ENCODE data around the gene CMTM8.
"Not testable (repeated sequence)": the region's sequence is repeated elsewhere in the genome, so short reads cannot be mapped to it uniquely, and the experiment has no call there.

The CMTM8 gene

DNA sequence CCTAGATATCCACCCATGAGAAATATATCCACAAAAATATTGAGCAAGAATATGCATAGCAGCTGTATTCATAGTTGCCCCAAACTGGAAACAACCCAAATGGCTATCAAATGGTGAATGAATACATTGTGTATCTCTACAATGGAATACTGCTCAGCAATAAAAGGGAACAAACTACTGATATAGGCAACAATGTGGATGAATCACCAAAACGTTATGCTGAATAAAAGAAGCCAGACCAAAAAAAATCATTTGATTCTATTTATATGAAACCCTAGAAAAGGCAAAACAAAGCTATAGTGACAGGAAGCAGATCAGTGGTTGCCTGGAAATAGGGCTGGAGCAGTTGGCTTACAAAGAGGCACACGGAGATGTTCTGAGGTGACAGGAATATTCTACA, 137.6 kb downstream of the CMTM8 start:
- no peak for DNase-seq (ENCODE audit: low read depth in 2 of 2)

DNA sequence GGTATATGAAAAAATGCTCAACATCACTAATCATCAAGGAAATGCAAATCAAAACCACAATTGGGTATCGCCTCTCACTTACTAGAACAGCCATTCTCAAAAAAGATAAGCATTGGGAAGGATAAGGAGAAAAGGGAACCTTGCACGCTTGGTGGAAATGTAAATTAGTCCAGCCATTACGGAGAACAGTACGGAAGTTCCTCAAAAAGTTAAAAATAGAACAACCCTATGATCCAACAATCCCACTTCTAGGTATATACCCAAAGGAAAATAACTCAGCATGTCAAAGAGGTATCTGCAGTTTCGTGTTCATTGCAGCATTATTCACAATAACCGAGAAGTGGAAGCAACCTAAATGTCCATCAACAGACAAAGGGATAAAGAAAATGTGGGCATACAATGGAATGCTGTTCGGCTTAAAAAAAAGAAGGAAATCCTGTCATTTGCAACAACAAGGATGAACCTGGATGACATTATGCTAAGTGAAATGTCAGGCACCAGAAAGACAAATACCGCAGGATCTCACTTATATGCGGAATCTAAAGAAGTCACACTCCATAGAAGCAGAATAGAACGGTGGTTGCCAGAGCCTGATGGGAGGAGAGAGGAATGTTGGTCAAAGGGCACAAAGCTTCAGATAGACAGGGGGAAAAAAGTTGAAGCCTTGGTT, 141.5 kb downstream of the CMTM8 start:
- no peak for DNase-seq (ENCODE audit: low read depth in 2 of 2)

DNA sequence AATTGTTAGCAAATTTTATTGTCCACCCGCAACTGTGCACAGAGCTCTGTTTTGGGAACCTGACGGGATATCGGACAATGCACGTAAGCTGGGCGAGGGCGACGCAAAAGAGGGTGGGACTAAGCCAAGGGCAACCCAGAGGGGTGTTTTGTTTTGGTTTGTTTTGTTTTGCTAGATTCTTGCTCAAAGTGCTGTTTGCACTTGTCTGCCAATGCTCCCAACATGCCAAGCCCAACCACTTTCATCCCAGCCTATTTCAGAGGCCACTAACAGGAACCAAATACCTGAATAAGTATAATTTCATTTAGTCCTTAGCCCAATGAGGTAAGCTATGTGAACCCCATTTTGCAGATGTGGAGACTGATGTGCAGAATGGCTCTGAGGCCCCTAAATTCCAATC, 143.4 kb downstream of the CMTM8 start:
- no peak for DNase-seq (ENCODE audit: low read depth in 2 of 2)

DNA sequence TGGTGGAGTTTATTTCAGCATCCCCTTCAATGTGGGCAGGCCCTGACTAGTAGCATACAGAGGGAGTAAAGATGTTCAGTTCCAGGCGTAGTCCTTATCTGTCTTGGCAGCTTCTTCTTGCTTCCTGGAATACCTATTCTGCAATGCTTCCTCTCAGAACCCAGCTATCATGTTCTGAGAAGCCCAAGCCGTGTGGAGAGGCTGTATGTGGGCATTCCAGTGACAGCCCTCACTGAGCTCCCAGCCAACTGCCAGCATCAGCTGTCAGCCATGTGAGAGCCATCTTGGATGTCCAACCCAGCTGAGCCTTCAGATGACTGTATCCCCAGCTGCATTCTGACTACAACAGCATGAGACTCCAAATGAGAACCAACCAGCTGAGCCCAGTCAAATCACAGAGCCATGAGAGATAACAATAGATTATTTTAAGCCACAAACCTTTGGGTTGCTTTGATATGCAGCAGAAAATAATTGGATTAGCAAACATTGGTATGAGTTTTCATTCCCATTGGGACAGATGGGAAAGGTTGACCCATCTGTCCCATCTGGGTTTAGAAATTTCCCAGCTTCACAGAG, 144.7 kb downstream of the CMTM8 start:
- DNase-seq (ENCODE audit: low read depth in 2 of 2), result no peak

DNA sequence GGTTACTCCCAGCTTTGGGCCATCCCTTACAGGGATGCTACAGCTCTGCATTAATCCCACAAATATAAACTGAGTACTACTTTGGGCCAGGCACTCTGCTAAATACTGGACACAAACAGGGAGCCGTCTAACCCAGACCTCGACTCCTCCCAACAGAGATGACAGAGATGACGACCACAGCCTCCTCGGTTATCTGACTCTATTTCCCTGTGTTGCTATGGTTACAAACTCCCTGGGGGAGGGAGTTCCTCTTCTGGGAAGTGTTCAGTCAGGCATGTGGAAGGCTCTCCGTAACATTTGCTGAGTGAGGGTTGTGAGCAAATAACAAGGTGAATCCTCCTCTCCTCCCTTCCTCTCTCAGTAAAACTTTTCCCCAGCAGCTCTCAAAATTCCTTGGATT, 146.5 kb downstream of the CMTM8 start:
- no peak for DNase-seq (ENCODE audit: low read depth in 2 of 2)

DNA sequence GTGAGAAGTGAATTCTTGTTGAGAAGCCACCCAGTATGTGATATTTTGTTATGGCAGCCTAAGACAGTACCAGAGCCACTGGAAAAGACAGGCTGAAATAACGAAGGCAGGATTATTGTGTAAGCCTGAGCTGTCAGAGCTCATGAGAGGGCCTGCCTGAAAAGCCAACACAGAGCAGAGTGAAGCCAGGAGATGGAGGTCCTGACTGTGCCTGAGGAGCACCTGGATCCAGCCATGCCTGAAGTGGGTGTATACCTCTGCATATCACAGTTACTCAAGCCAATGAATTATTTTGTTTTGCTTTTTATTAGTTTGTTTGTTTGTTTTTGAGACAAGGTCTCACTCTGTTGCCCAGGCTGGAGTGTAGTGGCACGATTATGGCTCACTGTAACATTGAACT, 149.0 kb downstream of the CMTM8 start:
- DNase-seq (ENCODE audit: low read depth in 2 of 2), result no peak

DNA sequence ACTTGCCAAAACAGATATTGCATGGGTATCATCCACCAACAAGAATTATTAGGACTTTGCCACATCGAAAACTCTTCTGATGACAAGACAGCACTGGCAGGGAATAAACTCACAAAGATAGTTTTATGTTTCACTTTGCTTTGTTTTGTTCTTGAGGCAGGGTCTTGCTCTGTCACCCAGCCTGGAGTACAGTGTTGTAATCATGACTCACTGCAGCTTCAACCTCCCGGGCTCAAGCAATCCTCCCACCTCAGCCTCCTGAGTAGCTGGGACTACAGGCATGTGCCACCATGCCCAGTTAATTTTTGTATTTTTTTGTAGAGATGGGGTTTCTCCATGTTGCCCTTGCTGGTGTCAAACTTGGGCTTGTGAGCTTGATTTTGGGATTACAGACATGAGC, 151.1 kb downstream of the CMTM8 start:
- DNase-seq (ENCODE audit: low read depth in 2 of 2), result not testable (repeated sequence)

DNA sequence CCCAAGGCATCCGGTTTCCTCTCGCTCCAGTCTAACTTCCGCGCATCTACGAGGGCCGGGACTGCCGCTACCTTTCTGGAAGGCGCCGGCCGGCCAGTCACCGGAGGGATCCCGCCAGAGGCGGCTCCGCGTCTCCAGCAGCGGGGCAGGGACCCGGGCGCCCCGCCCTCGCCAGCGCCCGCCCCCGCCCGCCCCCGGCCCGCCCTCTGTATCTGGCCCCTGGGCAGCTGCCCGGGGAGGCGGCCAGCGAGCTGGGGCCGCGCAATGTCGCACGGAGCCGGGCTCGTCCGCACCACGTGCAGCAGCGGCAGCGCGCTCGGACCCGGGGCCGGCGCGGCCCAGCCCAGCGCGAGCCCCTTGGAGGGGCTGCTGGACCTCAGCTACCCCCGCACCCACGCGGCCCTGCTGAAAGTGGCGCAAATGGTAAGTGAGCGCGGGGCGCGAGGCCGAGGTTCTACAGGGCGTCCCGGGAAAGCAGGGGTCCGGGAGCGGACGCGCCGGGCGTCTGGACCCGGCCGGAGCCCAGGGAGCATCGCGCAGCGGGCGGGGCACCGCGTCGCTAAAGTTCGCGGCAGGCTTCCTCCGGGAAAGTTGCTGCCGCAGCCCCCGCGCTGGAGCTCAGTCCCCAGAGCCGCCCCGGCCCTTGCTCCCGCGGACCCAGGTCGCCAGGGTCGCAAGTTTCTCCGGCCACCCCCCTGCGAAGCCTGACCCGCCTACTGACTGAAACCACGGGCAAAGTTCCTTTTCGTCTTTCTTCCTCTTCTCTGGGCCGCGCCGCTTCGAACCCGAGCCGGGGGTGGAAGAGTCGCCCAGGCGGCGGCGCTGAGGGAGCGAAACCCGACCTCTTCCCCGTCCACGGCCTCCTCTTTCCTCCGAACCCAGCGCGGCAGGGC, 153.4 kb downstream of the CMTM8 start, which contains the start of gene CMTM7:
TSS of gene CMTM7 (plus strand) at position 211 of the 893 bp plus-strand sequence. CDS start at position 265, 54 bp downstream.
- DNase-seq (ENCODE audit: low read depth in 2 of 2), result no peak

DNA sequence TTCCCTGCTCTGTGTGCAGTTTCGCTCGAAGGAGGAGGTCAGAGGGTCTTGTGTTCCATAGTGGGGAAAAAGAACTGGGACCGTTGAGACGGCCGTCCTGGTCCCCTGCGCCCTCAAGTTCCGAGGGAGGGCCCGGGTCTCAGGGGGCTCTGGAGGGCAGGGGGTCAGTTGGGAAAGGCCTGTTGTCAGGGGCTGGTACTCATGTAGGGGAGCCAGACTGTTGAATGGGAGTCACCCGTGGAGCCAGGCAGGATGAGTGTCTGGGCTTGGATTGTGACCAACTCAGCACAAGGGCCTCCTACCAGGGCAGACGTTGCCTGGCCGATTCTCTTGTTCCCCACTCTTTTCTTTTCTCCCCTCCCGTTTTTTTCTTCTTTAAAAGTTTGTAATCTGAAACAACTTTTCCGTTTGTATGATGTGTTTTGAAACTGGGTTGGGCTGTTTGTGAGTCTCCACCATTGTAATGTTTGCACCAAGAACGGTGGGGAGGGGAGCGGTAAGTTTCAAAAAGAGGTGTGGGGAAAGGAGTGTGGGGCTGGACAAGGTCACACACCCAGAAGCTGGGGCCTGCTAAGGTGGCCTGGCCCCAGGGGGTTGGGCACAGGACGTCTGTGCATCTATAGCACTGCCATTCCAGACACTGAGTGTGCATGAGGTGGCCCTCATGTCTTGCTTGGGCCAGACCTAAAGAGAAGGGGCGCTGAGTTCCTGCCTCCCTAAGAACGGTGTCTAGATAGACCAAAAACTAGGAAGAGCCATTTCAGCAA, 154.2 kb downstream of the CMTM8 start:
- DNase-seq (ENCODE audit: low read depth in 2 of 2), result no peak

DNA sequence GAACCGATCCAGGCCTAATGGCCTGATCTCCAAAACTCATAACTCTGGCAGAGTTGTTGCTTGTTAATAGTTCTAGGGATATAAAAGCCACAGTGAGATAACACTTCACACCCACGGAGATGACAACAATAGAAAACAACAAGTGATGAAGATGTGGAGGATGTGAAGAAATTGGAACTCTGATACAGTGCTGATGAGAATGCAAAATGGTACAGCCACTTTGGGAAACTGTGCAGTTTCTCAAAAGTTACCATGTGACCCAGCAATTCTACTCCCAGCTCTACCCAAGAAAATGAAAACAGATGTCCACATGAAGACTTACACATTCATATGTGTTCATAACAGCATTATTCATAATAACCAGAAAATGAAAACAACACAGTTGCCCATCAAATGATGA, 157.0 kb downstream of the CMTM8 start:
- DNase-seq (ENCODE audit: low read depth in 2 of 2), result no peak

DNA sequence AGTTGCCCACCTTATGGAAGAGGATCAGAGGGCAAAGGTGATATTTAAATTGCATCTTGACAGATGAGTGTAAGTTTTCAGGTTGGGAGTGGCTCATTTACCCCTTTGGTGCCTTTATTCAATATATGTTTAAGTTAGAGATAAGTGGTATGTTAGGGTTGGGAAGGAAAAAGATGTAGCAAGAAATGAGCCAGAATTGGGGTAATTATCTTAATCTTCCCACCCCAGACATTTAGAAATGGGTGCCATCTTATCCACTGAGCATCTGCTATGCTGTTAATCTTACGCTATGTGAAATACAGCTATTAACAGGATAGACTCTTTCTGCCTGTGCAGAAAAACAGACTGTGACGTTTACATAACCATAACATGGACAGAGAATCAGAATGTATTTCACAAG, 159.5 kb downstream of the CMTM8 start:
- no peak for DNase-seq (ENCODE audit: low read depth in 2 of 2)

DNA sequence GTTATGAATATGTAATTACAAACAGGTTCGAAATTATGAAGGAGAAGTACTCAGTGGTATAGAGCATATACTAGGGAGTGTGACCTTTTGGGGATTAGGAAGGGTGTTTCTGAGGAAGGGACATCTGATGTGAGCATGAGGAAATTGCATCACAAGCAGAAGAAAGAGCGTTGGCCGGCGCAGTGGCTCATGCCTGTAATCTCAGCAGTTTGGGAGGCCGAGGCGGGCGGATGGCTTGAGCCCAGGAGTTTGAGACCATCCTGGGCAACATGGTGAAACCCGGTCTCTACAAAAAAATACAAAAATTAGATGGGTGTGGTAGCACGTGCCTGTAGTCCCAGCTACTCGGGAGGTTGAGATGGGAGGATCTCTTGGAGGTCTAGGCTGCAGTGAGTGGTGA, 160.1 kb downstream of the CMTM8 start:
- no peak for DNase-seq (ENCODE audit: low read depth in 2 of 2)

DNA sequence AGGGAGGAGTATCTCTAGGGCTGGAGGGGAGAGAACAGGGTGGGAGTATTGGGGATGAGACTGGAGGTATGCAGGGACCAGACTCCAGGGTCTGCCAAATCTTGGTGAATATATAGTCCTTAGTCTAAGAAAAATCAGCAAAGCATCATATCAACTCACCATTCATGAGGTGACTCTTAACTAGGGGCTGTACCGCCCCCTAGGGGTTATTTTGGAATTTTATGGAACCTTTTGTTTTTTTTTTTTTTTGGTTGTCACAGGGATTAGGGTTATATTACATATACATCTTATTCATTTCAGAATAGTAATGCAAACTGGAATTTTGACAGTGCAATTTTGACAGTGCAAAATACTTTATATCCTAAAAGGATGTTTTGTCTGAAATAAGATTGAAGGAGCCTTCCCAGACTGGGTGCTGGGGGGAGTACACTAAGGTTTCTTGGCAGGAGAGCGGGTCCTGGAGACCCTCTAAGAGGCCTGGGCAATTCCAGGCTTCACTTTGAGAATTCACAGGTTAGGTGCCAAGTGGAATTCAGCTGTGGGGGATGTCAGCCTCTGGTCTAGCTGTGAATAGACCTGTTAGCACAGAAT, 160.6 kb downstream of the CMTM8 start:
- no peak for DNase-seq (ENCODE audit: low read depth in 2 of 2)

DNA sequence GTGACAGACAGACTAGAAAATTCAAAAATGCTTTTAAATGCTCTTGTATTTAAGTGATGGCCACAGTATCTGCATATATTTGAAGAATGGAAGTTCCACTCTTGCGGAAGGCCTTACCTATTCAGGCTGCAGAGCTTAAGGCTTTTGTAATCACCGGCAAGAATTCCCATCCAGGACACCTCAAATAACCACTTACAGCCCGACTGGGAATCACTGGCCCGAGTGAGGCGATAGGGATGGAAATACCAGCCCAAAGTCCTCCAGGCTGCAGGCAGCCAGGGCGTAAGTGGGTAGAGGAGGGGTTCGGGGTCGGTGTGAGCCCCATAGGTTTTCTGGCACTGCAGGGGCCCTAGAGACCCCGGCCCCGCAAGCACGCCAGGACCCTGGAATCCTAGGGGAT, 162.6 kb downstream of the CMTM8 start:
- DNase-seq (ENCODE audit: low read depth in 2 of 2), result no peak

DNA sequence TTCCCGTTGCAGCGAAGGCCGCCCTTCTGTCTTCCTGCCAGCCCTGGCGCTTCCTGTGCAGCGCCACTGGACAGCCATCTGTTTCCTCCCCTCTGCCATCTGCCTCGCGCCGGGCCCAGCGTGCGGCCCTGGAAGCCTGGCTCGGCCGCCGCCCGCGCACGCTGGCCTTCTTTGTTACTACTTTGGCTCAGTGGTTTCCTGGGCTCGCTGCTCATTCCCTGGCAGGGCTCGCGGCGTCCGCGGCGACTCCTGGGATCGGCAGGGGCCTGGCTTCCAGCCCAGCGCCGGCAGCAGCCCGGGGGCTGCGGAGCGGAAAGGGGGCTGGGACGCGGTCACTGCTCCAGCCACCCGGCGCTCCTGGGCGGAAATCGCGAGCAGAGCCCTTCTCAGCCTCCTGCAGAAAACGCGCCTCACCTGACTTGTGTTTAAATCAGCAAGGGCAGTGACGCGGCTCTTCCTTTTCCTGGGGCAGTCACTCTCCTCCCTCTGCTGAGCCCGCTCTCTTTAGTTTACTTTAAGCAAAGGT, 163.1 kb downstream of the CMTM8 start:
- DNase-seq (ENCODE audit: low read depth in 2 of 2), result peak in 1 of 2 experiments; percentile 42

DNA sequence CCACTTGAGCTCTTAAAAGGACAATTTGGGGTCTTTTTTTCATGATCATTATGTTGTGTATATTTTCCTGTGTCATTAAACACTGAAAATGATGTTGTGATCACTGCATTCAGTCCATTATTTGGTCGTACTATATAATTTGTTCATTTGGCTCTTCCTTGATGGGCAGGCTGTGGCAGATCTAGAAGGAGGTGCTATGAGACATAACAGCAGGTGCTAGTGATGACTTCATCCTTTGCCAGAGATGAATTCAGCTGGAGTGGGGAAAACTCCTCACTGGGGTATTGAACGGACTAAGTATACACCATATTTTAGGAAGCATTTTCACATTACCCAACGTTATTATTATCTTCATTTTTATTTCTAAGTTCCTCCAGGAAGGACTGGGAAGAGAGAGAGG, 165.2 kb downstream of the CMTM8 start:
- no peak for DNase-seq (ENCODE audit: low read depth in 2 of 2)

DNA sequence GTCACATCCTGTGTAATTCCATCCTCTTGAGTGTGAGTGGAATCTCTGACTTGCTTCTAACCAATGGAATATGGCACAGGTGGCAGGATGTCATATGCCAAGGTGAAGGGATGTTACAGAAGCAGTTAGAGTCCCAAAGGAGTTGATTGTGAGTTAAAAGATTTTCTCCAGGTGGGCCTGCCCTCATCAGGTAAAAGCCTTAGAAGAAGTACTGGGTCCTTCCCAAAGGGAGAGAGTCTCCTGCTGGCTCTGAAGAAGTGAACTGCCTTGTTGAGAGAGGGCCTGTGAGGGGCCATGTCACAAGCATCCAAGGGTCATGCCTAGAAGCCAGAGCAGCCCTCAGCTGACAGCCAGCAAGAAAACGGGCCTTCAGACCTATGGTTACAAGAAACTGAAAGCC, 166.2 kb downstream of the CMTM8 start:
- DNase-seq (ENCODE audit: low read depth in 2 of 2), result no peak

DNA sequence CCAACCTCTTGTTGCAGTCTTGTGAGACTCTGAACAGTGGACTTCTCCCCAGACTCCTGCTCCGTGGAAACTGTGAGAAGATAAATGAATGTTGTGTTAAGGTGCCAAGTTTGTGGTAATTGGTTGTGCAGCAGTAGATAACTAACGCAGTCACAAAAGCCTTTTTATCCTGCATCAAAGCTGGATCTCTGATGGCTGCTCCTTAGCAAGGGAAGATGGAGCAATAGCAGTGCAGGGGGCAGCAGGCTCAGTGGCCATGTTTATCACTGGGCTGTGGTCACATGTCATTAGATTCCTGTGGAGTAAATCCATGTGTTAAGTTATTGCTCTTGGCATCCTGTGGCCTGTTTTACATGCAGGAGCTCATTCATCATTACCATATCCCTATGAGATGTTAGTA, 166.7 kb downstream of the CMTM8 start:
- DNase-seq (ENCODE audit: low read depth in 2 of 2), result no peak

DNA sequence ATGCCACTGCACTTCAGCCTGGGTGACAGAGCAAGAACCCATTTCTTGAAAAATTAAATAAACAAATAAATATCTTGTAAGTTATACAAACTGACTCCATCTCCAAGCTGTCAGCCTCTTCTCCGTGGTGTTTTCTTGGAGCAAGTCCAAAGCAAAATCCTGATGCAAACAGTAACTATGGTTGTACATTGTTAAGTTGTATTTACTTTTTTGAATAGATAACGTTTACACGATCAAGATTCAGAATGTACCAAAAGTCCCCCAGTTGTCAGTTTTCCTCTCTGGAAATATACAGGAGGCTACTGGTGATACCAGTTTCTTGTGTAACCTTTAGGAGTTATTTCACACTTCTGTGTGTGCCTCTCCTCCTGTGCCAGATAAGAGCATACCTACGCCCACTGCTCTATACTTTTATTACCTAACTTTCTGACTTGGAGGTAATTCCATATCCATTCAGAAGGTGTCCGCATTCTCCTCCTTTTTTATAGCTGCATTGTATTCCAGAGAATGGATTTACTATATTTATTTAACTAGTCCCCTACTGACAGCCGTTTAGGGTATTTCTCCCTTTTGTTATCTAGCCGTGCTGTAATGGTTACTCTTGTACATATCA, 167.3 kb downstream of the CMTM8 start:
- DNase-seq (ENCODE audit: low read depth in 2 of 2), result no peak

DNA sequence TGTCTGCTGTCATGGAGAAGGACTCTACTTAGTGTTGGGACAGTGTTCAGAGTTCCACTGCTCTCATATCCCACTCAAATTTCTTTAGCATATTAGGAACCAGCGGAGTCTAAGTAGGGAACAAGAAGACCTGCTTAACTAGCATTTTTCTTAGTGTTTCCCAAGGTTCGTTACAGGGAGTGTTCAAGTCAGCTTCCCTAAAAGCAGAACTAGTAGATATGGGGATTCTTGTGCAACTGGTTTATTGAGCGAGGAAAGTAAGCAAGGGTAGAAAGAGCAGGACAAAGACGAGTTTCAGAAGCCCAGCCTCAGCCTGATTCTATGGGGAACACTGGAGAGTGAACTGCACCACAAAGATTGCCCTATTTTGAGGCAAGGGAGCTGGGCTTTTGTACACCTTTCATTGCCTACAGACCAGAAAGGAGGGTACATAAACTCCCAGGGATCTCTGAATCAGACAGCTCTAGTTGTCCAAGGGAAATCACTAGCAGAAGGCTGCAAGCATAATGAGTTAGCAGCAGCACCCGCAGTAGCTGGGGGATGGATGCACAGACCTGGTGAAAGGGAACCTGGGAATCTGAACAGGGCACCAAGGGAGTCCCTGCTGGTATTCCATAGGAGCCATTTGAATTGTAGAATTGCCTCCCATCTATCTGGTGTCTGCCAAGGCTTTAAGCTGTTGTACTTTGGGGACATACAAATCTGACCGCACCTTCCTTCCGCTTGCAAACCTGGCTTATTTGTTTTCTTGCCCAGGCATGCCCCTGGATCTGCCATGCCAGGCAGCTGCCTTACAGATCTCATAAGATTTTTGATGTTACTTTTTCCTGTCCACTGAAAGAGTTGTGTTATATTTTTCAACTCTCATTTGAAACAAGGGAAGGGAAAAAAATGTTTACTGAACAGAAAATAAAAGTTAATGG, 168.3 kb downstream of the CMTM8 start:
- no peak for DNase-seq (ENCODE audit: low read depth in 2 of 2)

Data from fibroblast of skin of left quadriceps (primary cell).